ENCODE measurements around the gene KCTD6. TPM values are rescaled to one million over a fixed set of nuclear protein-coding genes. Genes with fewer than 3 reads are reported as not detected.

The KCTD6 gene
- polyA plus RNA-seq, 3 donors = 11.3 to 18.9 (median 11.9) TPM

DNA sequence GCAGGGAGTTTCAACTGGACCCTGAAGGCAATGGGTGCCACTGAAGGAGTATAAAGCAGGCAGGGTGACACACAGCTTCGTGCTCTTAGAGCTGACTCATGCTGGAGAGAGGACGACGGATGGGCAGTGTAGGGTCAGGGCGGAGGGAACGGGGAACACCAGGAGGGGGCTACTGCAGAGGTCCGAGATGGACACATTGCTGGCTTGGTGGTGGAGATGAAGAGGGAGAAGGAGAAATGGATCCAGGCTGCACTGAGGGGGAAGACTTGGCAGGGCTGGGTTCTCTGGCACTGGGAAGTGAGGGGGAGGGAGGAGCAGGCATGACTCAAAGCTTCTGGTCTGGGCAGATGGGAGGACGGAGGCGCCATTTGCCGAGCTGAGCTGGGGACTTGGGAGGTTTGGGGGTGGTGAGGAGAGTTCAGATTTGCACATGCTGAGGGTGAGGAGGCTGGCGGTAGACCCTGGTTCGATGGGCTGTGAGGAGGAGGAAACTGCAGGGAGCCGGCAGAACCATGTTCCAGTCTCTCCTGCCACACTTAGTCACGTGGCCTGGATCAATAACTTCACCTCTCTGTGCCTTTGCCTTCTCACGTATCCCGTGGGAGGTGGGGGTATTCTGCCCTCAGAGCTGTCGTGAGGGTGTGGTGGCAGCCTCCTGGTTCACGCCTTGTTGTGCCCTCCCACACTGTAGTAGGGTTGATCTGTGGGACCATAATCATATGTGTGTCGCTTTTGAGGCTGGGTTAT is 4.6 kb upstream of the KCTD6 start:
- no peaks in the 10 kb centered on the region for H4K20me1 ChIP-seq (ENCODE audit: insufficient read depth, low read length)
- Mint-ChIP-seq H3K9me3 (peaks cover 0 to 3% (median 0%) of the 10 kb centered on the region in 7 donors), H3K4me1 (peaks cover 83% of the 10 kb centered on the region), H3K27ac (peak overlapping the region; percentile 87 to 98 (median 96)), H3K36me3 (peaks cover 7 to 9% of the 10 kb centered on the region in 2 donors), H3K27me3 (ENCODE audit: low read depth in 3 of 3) (peaks cover 0 to 3% (median 3%) of the 10 kb centered on the region in 3 donors), H3K4me3 (peak overlapping the region; percentile 61 to 84)
- peaks cover 53% of the 10 kb centered on the region for H3K79me2 ChIP-seq (ENCODE audit: insufficient read depth, low read length)
- DNase-seq = peak; percentile 76 to 87 (median 79)
- H3K27me3 ChIP-seq (ENCODE audit: control insufficient read depth in 2 of 2, insufficient read depth in 2 of 2, low read length in 2 of 2) = no peaks in the 10 kb centered on the region
- no peaks in the 10 kb centered on the region for H3K9me3 ChIP-seq (replicated peaks in 1 of 2; ENCODE audit: control insufficient read depth in 1 of 2, insufficient read depth in 1 of 2, low read length in 2 of 2)
- peak overlapping the region; percentile 32 for H3K9ac ChIP-seq (ENCODE audit: insufficient read depth, low read length, poor library complexity, severe bottlenecking)
- H3K27ac ChIP-seq (ENCODE audit: low read depth in 1 of 2, low read length in 2 of 2) = peak overlapping the region; percentile 62 to 91
- H3K4me3 ChIP-seq (replicated peaks in 1 of 3; ENCODE audit: low read depth in 2 of 3, low read length in 3 of 3) = peak overlapping the region in 1 of 3 experiments; percentile 40
- no peaks in the 10 kb centered on the region for H3K36me3 ChIP-seq (replicated peaks in 1 of 2; ENCODE audit: control insufficient read depth in 1 of 2, insufficient read depth in 2 of 2, low read length in 2 of 2)
- 45% methylated on average over 15 of the region's 18 CpGs for WGBS (ENCODE audit: insufficient coverage)
- peak overlapping the region; percentile 35 for H3K4me2 ChIP-seq (replicated peaks; ENCODE audit: extremely low read depth, low read length, poor library complexity, severe bottlenecking)
- intact Hi-C loops (cut with micrococcal nuclease) = loop anchor here in 1 of 2 donors (2.0 kb wide), 1 partner anchor 15 kb away; no protein-coding TSS in a partner anchor
- H2AFZ ChIP-seq (ENCODE audit: insufficient read depth, low read depth, low read length, poor library complexity, severe bottlenecking) = peak overlapping the region; percentile 76
- no peak for TF ChIP-seq CTCF (IDR thresholded peaks at IDR 0.05)
- peaks cover 65 to 83% of the 10 kb centered on the region in 2 donors for H3K4me1 ChIP-seq (ENCODE audit: control insufficient read depth in 1 of 2, insufficient read depth in 2 of 2, low read length in 2 of 2)

DNA sequence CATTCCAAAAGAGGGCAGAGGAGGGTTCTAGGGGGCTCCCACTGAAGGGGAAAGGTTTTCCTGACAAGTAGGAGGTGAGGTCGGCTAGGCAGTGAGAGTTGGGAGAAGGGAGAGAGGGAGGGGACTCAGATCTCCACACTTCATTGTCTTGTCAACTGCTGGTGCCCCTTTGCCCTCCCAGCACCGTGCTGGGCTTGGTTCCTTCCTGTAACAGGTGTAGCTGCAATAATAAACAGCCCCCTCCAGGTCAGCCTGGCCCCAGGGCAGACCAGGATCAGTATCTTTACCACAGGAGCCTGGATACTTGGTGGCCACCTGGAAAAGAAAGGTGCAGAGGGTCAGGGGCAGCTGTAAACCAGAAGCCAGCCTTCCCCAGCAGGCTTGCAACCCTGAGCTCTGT is 2.9 kb upstream of the KCTD6 start:
- Histone ChIP-seq H3K27ac (ENCODE audit: low read depth in 1 of 2, low read length in 2 of 2) (no peak overlapping the region), H3K9ac (ENCODE audit: insufficient read depth, low read length, poor library complexity, severe bottlenecking) (no peak overlapping the region), H3K4me1 (ENCODE audit: control insufficient read depth in 1 of 2, insufficient read depth in 2 of 2, low read length in 2 of 2) (peaks cover 65 to 83% of the 10 kb centered on the region in 2 donors), H3K27me3 (ENCODE audit: control insufficient read depth in 2 of 2, insufficient read depth in 2 of 2, low read length in 2 of 2) (no peaks in the 10 kb centered on the region), H3K79me2 (ENCODE audit: insufficient read depth, low read length) (peaks cover 53% of the 10 kb centered on the region), H3K4me3 (replicated peaks in 1 of 3; ENCODE audit: low read depth in 2 of 3, low read length in 3 of 3) (no peak overlapping the region), H3K36me3 (replicated peaks in 1 of 2; ENCODE audit: control insufficient read depth in 1 of 2, insufficient read depth in 2 of 2, low read length in 2 of 2) (no peaks in the 10 kb centered on the region), H3K9me3 (replicated peaks in 1 of 2; ENCODE audit: control insufficient read depth in 1 of 2, insufficient read depth in 1 of 2, low read length in 2 of 2) (no peaks in the 10 kb centered on the region), H3K4me2 (replicated peaks; ENCODE audit: extremely low read depth, low read length, poor library complexity, severe bottlenecking) (no peak overlapping the region), H2AFZ (ENCODE audit: insufficient read depth, low read depth, low read length, poor library complexity, severe bottlenecking) (no peak overlapping the region), H4K20me1 (ENCODE audit: insufficient read depth, low read length) (peaks cover 14% of the 10 kb centered on the region)
- peaks cover 0 to 3% (median 0%) of the 10 kb centered on the region in 7 donors for H3K9me3 Mint-ChIP-seq
- no peak overlapping the region for H3K27ac Mint-ChIP-seq
- no peak for DNase-seq
- H3K36me3 Mint-ChIP-seq = peaks cover 7 to 9% of the 10 kb centered on the region in 2 donors
- H3K27me3 Mint-ChIP-seq (ENCODE audit: low read depth in 3 of 3) = peaks cover 0 to 3% (median 2%) of the 10 kb centered on the region in 3 donors
- no peak overlapping the region for H3K4me3 Mint-ChIP-seq
- no CpG with 5 or more reads among the region's 2 CpGs for WGBS (ENCODE audit: insufficient coverage)
- TF ChIP-seq CTCF (IDR thresholded peaks at IDR 0.05) = no peak
- intact Hi-C loops (cut with micrococcal nuclease) = no loop called here
- peaks cover 81% of the 10 kb centered on the region for H3K4me1 Mint-ChIP-seq
